GM12878 (cell line): ENCODE results near the gene NUDCD3. TPM values are rescaled to one million over a fixed set of nuclear protein-coding genes. Genes with fewer than 3 reads are reported as not detected.

Experiments used
- ATF2 ChIP-seq: IDR thresholded peaks from 2 replicates; pipeline ENCODE4 v1.6.1; 2012; ENCODE audit warnings: low read length, inconsistent platforms
- ATF7 ChIP-seq: fragments of 450-650 bp; IDR thresholded peaks from 2 replicates; pipeline ENCODE4 v1.6.1; 2016; ENCODE audit warnings: low read depth, mild to moderate bottlenecking
- E4F1 ChIP-seq: fragments of 450-650 bp; IDR thresholded peaks from 2 replicates; pipeline ENCODE4 v1.6.1; 2018; ENCODE audit warnings: borderline replicate concordance, mild to moderate bottlenecking; ENCODE audit not compliant: partially characterized antibody
- MYC ChIP-seq: IDR thresholded peaks from 2 replicates; pipeline ENCODE4 v1.6.1; 2011; ENCODE audit warnings: mild to moderate bottlenecking, low read length, moderate library complexity, inconsistent platforms; ENCODE audit not compliant: insufficient read depth, insufficient replicate concordance, insufficient read length, severe bottlenecking
- RELA ChIP-seq: fragments of 450-650 bp; IDR thresholded peaks from 2 replicates; pipeline ENCODE4 v1.8.0; 2014; ENCODE audit warnings: borderline replicate concordance; ENCODE audit not compliant: partially characterized antibody
- TARDBP ChIP-seq: IDR thresholded peaks from 2 replicates; pipeline ENCODE4 v1.6.1; 2016; ENCODE audit warnings: borderline replicate concordance
- ZBTB11 ChIP-seq: fragments of 450-650 bp; formaldehyde crosslinking; IDR thresholded peaks from 2 replicates; pipeline ENCODE4 v1.5.0; 2022; ENCODE audit warnings: mild to moderate bottlenecking, missing genetic modification characterization
- polyA plus RNA-seq, 11 experiments: library from polyadenylated mRNA; depleted of rRNA in 4 of 11; unstranded in 6 of 11; stranded (reverse) in 5 of 11; fragments of >200 nt; fragmentation: Nextera tagmentation in 4 of 11; fragmentation: Illumina TruSeq in 1 of 11; extraction: Ambion mirVana in 4 of 11; extraction: Trizol in 1 of 11; gene quantifications; 1 replicate in 1 of 11; 2 replicates in 10 of 11; pipeline versions ENCODE4 v1.2.1 to v1.2.3, GENCODE V29; 2011 to 2016; ENCODE audit warnings: inconsistent platforms in 2 of 11, missing spikeins in 2 of 11, low read depth in 1 of 11
- total RNA-seq, 4 experiments: library from RNA; depleted of rRNA in 3 of 4; stranded (reverse); fragments of >200 nt in 3 of 4; fragmentation: Illumina TruSeq in 1 of 4; extraction: Trizol in 1 of 4; gene quantifications; 2 replicates each; pipeline versions ENCODE4 v1.2.1 to v1.2.3, GENCODE V29; 2013 to 2021

The NUDCD3 gene
- total and polyA plus RNA-seq, 10 of the 15 experiments (the other 5 are each of a cell fraction or from before 2014, with no cell fraction given), result 25.0 to 89.8 (median 46.4) TPM

GRCh38 chr7:44521347-44522095 is 31.1 kb upstream of the NUDCD3 start (continued):
- TF ChIP-seq E4F1, result no peak
- TF ChIP-seq MYC, result no peak
- TF ChIP-seq ATF2, result no peak
- TF ChIP-seq ZBTB11, result no peak
- TF ChIP-seq ATF7, result no peak
- TF ChIP-seq RELA, result no peak
- no peak for TF ChIP-seq TARDBP
